KMS-11 (cell line): Measurements from ENCODE around the gene SPTLC3.

Experiments used
- H2AFZ ChIP-seq: fragments of 200-600 bp; sonication (generic); 2 replicates; pipeline ENCODE4 v1.6.1; 2016; ENCODE audit warnings: antibody characterized with exemption, mixed run types, low read depth
- H3K27ac ChIP-seq: fragments of 200-600 bp; sonication (generic); 2 replicates; pipeline ENCODE4 v1.6.1; 2016; ENCODE audit warnings: mild to moderate bottlenecking, mixed run types
- H3K27me3 ChIP-seq: fragments of 200-600 bp; sonication (generic); 2 replicates; pipeline ENCODE4 v1.6.1; 2017; ENCODE audit warnings: mild to moderate bottlenecking, low read depth, mixed run types, moderate library complexity; ENCODE audit not compliant: insufficient read depth
- H3K36me3 ChIP-seq: fragments of 200-600 bp; sonication (generic); 2 replicates; pipeline ENCODE4 v1.6.1; 2017; ENCODE audit warnings: mild to moderate bottlenecking, mixed run types; ENCODE audit not compliant: insufficient read depth
- H3K4me1 ChIP-seq: fragments of 200-600 bp; sonication (generic); 2 replicates; pipeline ENCODE4 v1.6.1; 2016; ENCODE audit warnings: mild to moderate bottlenecking, low read depth, mixed run types; ENCODE audit not compliant: poor library complexity, severe bottlenecking
- H3K4me2 ChIP-seq: fragments of 200-600 bp; sonication (generic); 2 replicates; pipeline ENCODE4 v1.7.0; 2016; ENCODE audit warnings: mild to moderate bottlenecking, mixed run types
- H3K4me3 ChIP-seq: fragments of 200-600 bp; sonication (generic); IDR thresholded peaks from 2 replicates; pipeline ENCODE4 v1.6.1; 2017; ENCODE audit warnings: low read depth, low read length, mixed read lengths; ENCODE audit not compliant: insufficient read depth
- H3K79me2 ChIP-seq: fragments of 200-600 bp; sonication (generic); 2 replicates; pipeline ENCODE4 v1.6.1; 2016; ENCODE audit warnings: low read depth, mixed run types; ENCODE audit not compliant: insufficient read depth
- H3K9ac ChIP-seq: fragments of 200-600 bp; sonication (generic); 2 replicates; pipeline ENCODE4 v1.6.1; 2016; ENCODE audit warnings: mild to moderate bottlenecking, mixed run types
- H4K20me1 ChIP-seq: fragments of 200-600 bp; sonication (generic); 2 replicates; pipeline ENCODE4 v1.6.1; 2016; ENCODE audit warnings: mild to moderate bottlenecking, mixed run types; ENCODE audit not compliant: insufficient read depth
- TF ChIP-seq, protein P1 (sequence below): fragments of 200-600 bp; sonication (generic); conservative IDR thresholded peaks from 2 replicates; pipeline ENCODE4 v1.6.1; 2017; ENCODE audit warnings: low read depth, mild to moderate bottlenecking, antibody characterized with exemption, low read length, moderate library complexity, mixed read lengths

SPTLC3 gene

DNA sequence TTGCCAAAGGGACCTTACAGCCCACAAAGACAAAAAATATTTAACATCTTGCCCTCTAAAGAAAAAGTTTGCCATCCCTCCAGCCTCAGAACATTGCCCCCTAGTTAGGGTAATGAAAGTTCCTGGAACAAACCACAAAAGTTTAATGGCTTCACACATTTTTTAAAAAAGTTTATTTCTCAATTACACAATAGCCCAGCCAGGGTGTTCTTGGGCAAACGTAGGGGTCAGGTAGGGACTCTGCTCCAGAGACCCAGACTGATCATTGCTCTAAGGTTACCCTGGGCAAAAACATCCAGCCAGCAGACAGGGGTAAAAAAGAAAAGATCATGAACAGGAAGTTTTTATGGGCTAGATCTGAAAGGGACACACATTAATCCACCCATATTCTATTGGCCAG lies 207.8 kb downstream of the SPTLC3 start:
- Histone ChIP-seq H3K4me3 (no peak overlapping the region), H3K4me1 (no peaks in the 10 kb centered on the region), H3K9ac (no peak overlapping the region), H3K27ac (no peak overlapping the region), H3K4me2 (no peak overlapping the region), H4K20me1 (no peaks in the 10 kb centered on the region), H3K27me3 (no peaks in the 10 kb centered on the region), H3K36me3 (no peaks in the 10 kb centered on the region), H2AFZ (no peak overlapping the region), H3K79me2 (no peaks in the 10 kb centered on the region)
- TF ChIP-seq, protein P1, sequence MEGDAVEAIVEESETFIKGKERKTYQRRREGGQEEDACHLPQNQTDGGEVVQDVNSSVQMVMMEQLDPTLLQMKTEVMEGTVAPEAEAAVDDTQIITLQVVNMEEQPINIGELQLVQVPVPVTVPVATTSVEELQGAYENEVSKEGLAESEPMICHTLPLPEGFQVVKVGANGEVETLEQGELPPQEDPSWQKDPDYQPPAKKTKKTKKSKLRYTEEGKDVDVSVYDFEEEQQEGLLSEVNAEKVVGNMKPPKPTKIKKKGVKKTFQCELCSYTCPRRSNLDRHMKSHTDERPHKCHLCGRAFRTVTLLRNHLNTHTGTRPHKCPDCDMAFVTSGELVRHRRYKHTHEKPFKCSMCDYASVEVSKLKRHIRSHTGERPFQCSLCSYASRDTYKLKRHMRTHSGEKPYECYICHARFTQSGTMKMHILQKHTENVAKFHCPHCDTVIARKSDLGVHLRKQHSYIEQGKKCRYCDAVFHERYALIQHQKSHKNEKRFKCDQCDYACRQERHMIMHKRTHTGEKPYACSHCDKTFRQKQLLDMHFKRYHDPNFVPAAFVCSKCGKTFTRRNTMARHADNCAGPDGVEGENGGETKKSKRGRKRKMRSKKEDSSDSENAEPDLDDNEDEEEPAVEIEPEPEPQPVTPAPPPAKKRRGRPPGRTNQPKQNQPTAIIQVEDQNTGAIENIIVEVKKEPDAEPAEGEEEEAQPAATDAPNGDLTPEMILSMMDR, result no peak
